ENCODE data around the gene WDR1. TPM values are rescaled to one million over a fixed set of nuclear protein-coding genes. Genes with fewer than 3 reads are reported as not detected.

The WDR1 gene
- 100 to 1,000 TPM; 165 to 168 TPM for total RNA-seq
- polyA plus RNA-seq (ENCODE audit: insufficient read depth, low read depth, low replicate concordance), result 295 TPM
- long read RNA-seq, donor 1, transcript WDR1-213 (2 exons, 559 nt), result minor isoform, 9 of 77 reads
- long read RNA-seq, donor 1, transcript WDR1-204 (15 exons, 3,054 nt), result major isoform, 35 of 77 reads
- long read RNA-seq, donor 1, partial matches to known transcripts, result 31 of 77 reads
- long read RNA-seq, donor 1, other reads (novel, unspliced or antisense), result 0 of 77 reads
- long read RNA-seq, donor 2, transcript WDR1-204 (15 exons, 3,054 nt), result major isoform, 23 of 42 reads
- long read RNA-seq, donor 2, partial matches to known transcripts, result 17 of 42 reads
- long read RNA-seq, donor 2, other reads (novel, unspliced or antisense), result 0 of 42 reads

GRCh38 chr4:10116569-10117358 is at the start of gene WDR1:
Gene WDR1 (minus strand): TSS chr4:10116799. CDS start chr4:10116666, 133 bp downstream.
- 0 to 1% methylated on average over 46 to 77 of the region's 97 CpGs for WGBS, 2 donors
- H3K9me3 ChIP-seq, result no peaks in the 10 kb centered on the region
- H3K27ac ChIP-seq, result peak within 1 kb of the TSS; percentile 92 to 99
- no peak for TF ChIP-seq CTCF (IDR thresholded peaks at IDR 0.05)
- peak; percentile 94 for TF ChIP-seq POLR2A (IDR thresholded peaks at IDR 0.05)
- intact Hi-C loops (cut with DNase I; ENCODE audit: low total_unique reads), result no loop called here
- H3K27me3 ChIP-seq, result no peaks in the 10 kb centered on the region
- H3K36me3 ChIP-seq (ENCODE audit: low read depth, missing control alignments), result peaks cover 2% of the 10 kb centered on the region
- peaks cover 10% of the 10 kb centered on the region for H3K4me1 ChIP-seq
- peak within 1 kb of the TSS; percentile 82 to 86 for H3K4me3 ChIP-seq
- DNase-seq, result peak; percentile 96

- intact Hi-C loops (cut with DNase I; ENCODE audit: low total_unique reads), result no loop called here
- no peaks in the 10 kb centered on the region for H3K27me3 ChIP-seq
- H3K27ac ChIP-seq, result no peak overlapping the region
- H3K4me3 ChIP-seq, result no peak overlapping the region
- 36 to 41% methylated on average over 3 of the region's 3 CpGs for WGBS, 2 donors
- H3K9me3 ChIP-seq, result no peaks in the 10 kb centered on the region
- no peaks in the 10 kb centered on the region for H3K36me3 ChIP-seq (ENCODE audit: low read depth, missing control alignments)
- no peaks in the 10 kb centered on the region for H3K4me1 ChIP-seq
- peak; percentile 50 for DNase-seq
- TF ChIP-seq CTCF (IDR thresholded peaks at IDR 0.05), result peak; percentile 41 to 63 (median 48)
- no peak for TF ChIP-seq POLR2A (IDR thresholded peaks at IDR 0.05)
These were observed 48.3 kb upstream of the WDR1 start for GRCh38 chr4:10164877-10165283.

GRCh38 chr4:10163296-10163695 is 46.7 kb upstream of the WDR1 start:
- 71 to 100% methylated on average over 1 of the region's 1 CpG for WGBS, 2 donors
- Histone ChIP-seq H3K9me3 (no peaks in the 10 kb centered on the region), H3K36me3 (ENCODE audit: low read depth, missing control alignments) (no peaks in the 10 kb centered on the region), H3K27me3 (no peaks in the 10 kb centered on the region), H3K4me1 (no peaks in the 10 kb centered on the region), H3K27ac (no peak overlapping the region), H3K4me3 (no peak overlapping the region)
- TF ChIP-seq CTCF (IDR thresholded peaks at IDR 0.05), result no peak
- TF ChIP-seq POLR2A (IDR thresholded peaks at IDR 0.05), result no peak
- intact Hi-C loops (cut with DNase I; ENCODE audit: low total_unique reads), result no loop called here
- DNase-seq, result no peak

- H3K9me3 ChIP-seq, result no peaks in the 10 kb centered on the region
- TF ChIP-seq CTCF (IDR thresholded peaks at IDR 0.05), result no peak
- TF ChIP-seq POLR2A (IDR thresholded peaks at IDR 0.05), result no peak
- H3K4me3 ChIP-seq, result no peak overlapping the region
- no peaks in the 10 kb centered on the region for H3K36me3 ChIP-seq (ENCODE audit: low read depth, missing control alignments)
- WGBS, 2 donors, result 75 to 76% methylated on average over 7 of the region's 7 CpGs
- DNase-seq, result no peak
- intact Hi-C loops (cut with DNase I; ENCODE audit: low total_unique reads), result no loop called here
- H3K27me3 ChIP-seq, result no peaks in the 10 kb centered on the region
- no peaks in the 10 kb centered on the region for H3K4me1 ChIP-seq
- no peak overlapping the region for H3K27ac ChIP-seq
These were observed 45.9 kb upstream of the WDR1 start for GRCh38 chr4:10162341-10163000.

All from testis (tissue), 5 donors.